ENCODE measurements around the gene TMEM89. TPM values are rescaled to one million over a fixed set of nuclear protein-coding genes. Genes with fewer than 3 reads are reported as not detected.
A peak's percentile ranks its signal among the peaks of the same experiment; 100 is the strongest.

TMEM89 gene
- polyA plus RNA-seq, 2 of the 4 experiments (the other 2 are of a cell fraction), result not detected

- H3K27ac ChIP-seq, result peak overlapping the region; percentile 17 to 78; a peak in 5 of 6 replicates
- H3K4me3 ChIP-seq, result no peak overlapping the region
- ChIA-PET CTCF (interaction anchor here (0.6 to 2.1 kb wide), 6 partner anchors 15 to 583 kb away, joined by 3 to 10 read pairs (median 3); partner anchors contain the start of gene SLC26A6), POLR2A (no interaction called here)
- peak; percentile 24 to 45; a peak in 2 of 4 replicates for TF ChIP-seq CEBPB (IDR thresholded peaks at IDR 0.05)
- TF ChIP-seq HES2 (IDR thresholded peaks at IDR 0.05), result no peak
- TF ChIP-seq FOSL2 (IDR thresholded peaks at IDR 0.05), result no peak
- peak; percentile 65 for TF ChIP-seq FOSL2 (CRISPR knock-in tag; IDR thresholded peaks at IDR 0.05)
- no peak for FAIRE-seq
- H3K9me3 ChIP-seq, result peaks cover 15% of the 10 kb centered on the region
- 0 out of 6 replicates have a peak, but pooled peaks of 1 of the 2 experiments have one; percentile 15 for ATAC-seq
- DNase-seq (ENCODE audit: low read depth in 1 of 2, low spot score in 1 of 2), result no peak
- H3K4me2 ChIP-seq, result peak overlapping the region; percentile 27; the same call in 2 of the 3 replicates
- WGBS (ENCODE audit: missing lambda C conversion rate), result 37% methylated on average over 3 of the region's 3 CpGs
- H3K4me1 ChIP-seq, result peaks cover 10% of the 10 kb centered on the region; the same call in 2 of the 3 replicates
Observed at GRCh38 chr3:48614044-48614443, 7.5 kb downstream of the TMEM89 start.

GRCh38 chr3:48612309-48612708 lies 9.3 kb downstream of the TMEM89 start:
- WGBS (ENCODE audit: missing lambda C conversion rate), result 59% methylated on average over 1 of the region's 1 CpG
- Histone ChIP-seq H3K4me2 (no peak overlapping the region), H3K9me3 (peaks cover 5% of the 10 kb centered on the region), H3K4me1 (peaks cover 22% of the 10 kb centered on the region), H3K4me3 (no peak overlapping the region), H3K27ac (no peak overlapping the region)
- ChIA-PET POLR2A (interaction anchor here (0.6 kb wide), 1 partner anchor 12 kb away, joined by 6 read pairs; no protein-coding TSS in a partner anchor), CTCF (interaction anchor here (1.1 to 2.1 kb wide), 5 partner anchors 9 to 63 kb away, joined by 3 to 10 read pairs (median 4); partner anchors contain the start of gene SLC26A6)
- TF ChIP-seq RNF2 (IDR thresholded peaks at IDR 0.05; ENCODE audit: borderline replicate concordance, low read depth), result no peak
- TF ChIP-seq HOXB5 (CRISPR knock-in tag; IDR thresholded peaks at IDR 0.05), result no peak
- no peak for TF ChIP-seq EP300 (IDR thresholded peaks at IDR 0.05)
- no peak for TF ChIP-seq HMGXB4 (CRISPR knock-in tag; IDR thresholded peaks at IDR 0.05; ENCODE audit: borderline replicate concordance)
- no peak for TF ChIP-seq NPAS2 (CRISPR knock-in tag; IDR thresholded peaks at IDR 0.05; ENCODE audit: borderline replicate concordance)
- TF ChIP-seq ESRRA (IDR thresholded peaks at IDR 0.05; ENCODE audit: borderline replicate concordance, low read length), result no peak
- no peak for TF ChIP-seq POLR2AphosphoS2 (conservative IDR thresholded peaks at IDR 0.05; ENCODE audit: low read length)
- TF ChIP-seq POLR2A (IDR thresholded peaks at IDR 0.05; ENCODE audit: low read length), result no peak
- no peak for DNase-seq (ENCODE audit: low read depth in 1 of 2, low spot score in 1 of 2)
- ATAC-seq, result no peak
- FAIRE-seq, result no peak

- H3K4me1 ChIP-seq, result peaks cover 19% of the 10 kb centered on the region
- peak within 1 kb of the TSS; percentile 95 for H3K4me2 ChIP-seq
- H3K4me3 ChIP-seq, result peak within 1 kb of the TSS; percentile 70
- peak; percentile 77 to 92 for DNase-seq (ENCODE audit: low read depth in 1 of 2, low spot score in 1 of 2)
- ATAC-seq, result peak; percentile 98 to 100
- no peak for FAIRE-seq
- 12% methylated on average over 24 of the region's 86 CpGs for WGBS (ENCODE audit: missing lambda C conversion rate)
- POLR2A ChIA-PET, result interaction anchor here (0.6 to 1.3 kb wide), 2 partner anchors 11 to 13 kb away, joined by 3 read pairs; no protein-coding TSS in a partner anchor
- H3K27ac ChIP-seq, result peak within 1 kb of the TSS; percentile 87 to 99
- no peaks in the 10 kb centered on the region for H3K9me3 ChIP-seq
- CTCF ChIA-PET, result interaction anchor here (0.6 to 2.7 kb wide), 7 partner anchors 8 to 50 kb away, joined by 3 to 13 read pairs (median 3); partner anchors contain the start of gene SLC26A6
- TF ChIP-seq CEBPB (IDR thresholded peaks at IDR 0.05) (no peak), HOXB13 (CRISPR knock-in tag; IDR thresholded peaks at IDR 0.05; ENCODE audit: low read depth) (no peak), E2F6 (IDR thresholded peaks at IDR 0.05; ENCODE audit: borderline replicate concordance, low read depth) (no peak; the same call in 1 of the 2 replicates), CHD4 (IDR thresholded peaks at IDR 0.05; ENCODE audit: borderline replicate concordance) (no peak), ATOH8 (CRISPR knock-in tag; IDR thresholded peaks at IDR 0.05; ENCODE audit: low read depth) (no peak), SMC3 (IDR thresholded peaks at IDR 0.05) (peak; percentile 69), POLR2A (IDR thresholded peaks at IDR 0.05; ENCODE audit: low read length) (peak; percentile 89), RCOR1 (IDR thresholded peaks at IDR 0.05; ENCODE audit: low read depth, low read length) (no peak), ZSCAN20 (CRISPR knock-in tag; IDR thresholded peaks at IDR 0.05) (no peak), NPAS2 (CRISPR knock-in tag; IDR thresholded peaks at IDR 0.05; ENCODE audit: borderline replicate concordance) (no peak), SREBF2 (IDR thresholded peaks at IDR 0.05) (no peak), RARB (CRISPR knock-in tag; IDR thresholded peaks at IDR 0.05) (no peak), PHF8 (IDR thresholded peaks at IDR 0.05; ENCODE audit: borderline replicate concordance, low read depth) (peak; percentile 74; the same call in 1 of the 2 replicates), RAD21 (conservative IDR thresholded peaks at IDR 0.05 in 1 of 2, IDR thresholded peaks at IDR 0.05 in 1 of 2) (peak; percentile 32 to 45; a peak in 3 of 5 replicates)
- TF ChIP-seq, protein P1, sequence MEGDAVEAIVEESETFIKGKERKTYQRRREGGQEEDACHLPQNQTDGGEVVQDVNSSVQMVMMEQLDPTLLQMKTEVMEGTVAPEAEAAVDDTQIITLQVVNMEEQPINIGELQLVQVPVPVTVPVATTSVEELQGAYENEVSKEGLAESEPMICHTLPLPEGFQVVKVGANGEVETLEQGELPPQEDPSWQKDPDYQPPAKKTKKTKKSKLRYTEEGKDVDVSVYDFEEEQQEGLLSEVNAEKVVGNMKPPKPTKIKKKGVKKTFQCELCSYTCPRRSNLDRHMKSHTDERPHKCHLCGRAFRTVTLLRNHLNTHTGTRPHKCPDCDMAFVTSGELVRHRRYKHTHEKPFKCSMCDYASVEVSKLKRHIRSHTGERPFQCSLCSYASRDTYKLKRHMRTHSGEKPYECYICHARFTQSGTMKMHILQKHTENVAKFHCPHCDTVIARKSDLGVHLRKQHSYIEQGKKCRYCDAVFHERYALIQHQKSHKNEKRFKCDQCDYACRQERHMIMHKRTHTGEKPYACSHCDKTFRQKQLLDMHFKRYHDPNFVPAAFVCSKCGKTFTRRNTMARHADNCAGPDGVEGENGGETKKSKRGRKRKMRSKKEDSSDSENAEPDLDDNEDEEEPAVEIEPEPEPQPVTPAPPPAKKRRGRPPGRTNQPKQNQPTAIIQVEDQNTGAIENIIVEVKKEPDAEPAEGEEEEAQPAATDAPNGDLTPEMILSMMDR (IDR thresholded peaks at IDR 0.05), result peak; percentile 44; the same call in 2 of the 3 replicates
Observed at GRCh38 chr3:48609088-48610005, 12.2 kb downstream of the TMEM89 start, which contains the start of gene UQCRC1. Gene UQCRC1, minus strand, starts transcription at chr3:48609646. Its CDS starts 26 bp downstream, at chr3:48609620.
